IMR-90 (cell line): ENCODE data around the gene CDH15. TPM values are rescaled to one million over a fixed set of nuclear protein-coding genes. Genes with fewer than 3 reads are reported as not detected.

Source experiments
- ATAC-seq: fragments of 200-7000 bp; cut with Tn5 transposase; 2 replicates; pipeline ENCODE4 v1.9.1; 2020; ENCODE audit warnings: low read depth, mild to moderate bottlenecking, moderate library complexity
- BruUV-seq: library from RNA; stranded (reverse); fragments of 400-500 nt; replicated peaks from 2 replicates; lab custom pipeline; 2021; lab: Mats Ljungman, UMichigan
- CTCF ChIA-PET: fragments of 300-600 bp; formaldehyde crosslinking; extraction: SDS; loops from one replicate; lab custom pipeline; 2021; ENCODE audit warnings: antibody characterized with exemption; lab: Yijun Ruan, JAX
- POLR2A ChIA-PET: fragments of 300-600 bp; sonication (Branson Sonifier 250); formaldehyde crosslinking; loops from one replicate; lab custom pipeline; 2022; ENCODE audit warnings: antibody characterized with exemption; ENCODE audit not compliant: unreplicated experiment; lab: Charles Lee
- DNase-seq: peaks from one replicate; pipeline ENCODE4 v3.0.0; 2013
- H2AFZ ChIP-seq: replicated peaks from 2 replicates; pipeline ENCODE3; 2013; ENCODE audit warnings: low read length, mild to moderate bottlenecking; ENCODE audit not compliant: poor library complexity
- H2AK5ac ChIP-seq: 2 replicates; pipeline ENCODE4 v1.6.1; 2013; ENCODE audit warnings: low read depth, low read length, inconsistent platforms
- H2AK9ac ChIP-seq: replicated peaks from 2 replicates; pipeline ENCODE3; 2013; ENCODE audit warnings: mild to moderate bottlenecking, low read depth, low read length, moderate library complexity; ENCODE audit not compliant: poor library complexity
- H2BK120ac ChIP-seq: 2 replicates; pipeline ENCODE4 v1.6.1; 2013; ENCODE audit warnings: low read depth, low read length, inconsistent platforms
- H2BK15ac ChIP-seq: 3 replicates; pipeline ENCODE4 v1.6.1; 2013; ENCODE audit warnings: low read depth, low read length, inconsistent platforms
- H2BK20ac ChIP-seq: 2 replicates; pipeline ENCODE4 v1.6.1; 2013; ENCODE audit warnings: low read depth, mild to moderate bottlenecking, inconsistent platforms, low read length, moderate library complexity
- H2BK5ac ChIP-seq: 2 replicates; pipeline ENCODE4 v1.6.1; 2013; ENCODE audit warnings: mild to moderate bottlenecking, low read depth, low read length, inconsistent platforms; ENCODE audit not compliant: poor library complexity, severe bottlenecking
- H3K14ac ChIP-seq: replicated peaks from 2 replicates; pipeline ENCODE4 v1.6.1; 2013; ENCODE audit warnings: low read depth, low read length, inconsistent platforms
- H3K18ac ChIP-seq: 2 replicates; pipeline ENCODE4 v1.6.1; 2013; ENCODE audit warnings: low read depth, low read length, control low read depth
- H3K23ac ChIP-seq: 2 replicates; pipeline ENCODE4 v1.6.1; 2013; ENCODE audit warnings: low read depth, low read length, inconsistent platforms
- H3K27ac ChIP-seq: 2 replicates; pipeline ENCODE4 v1.5.1; 2013; ENCODE audit warnings: mild to moderate bottlenecking, control low read depth, low read length; ENCODE audit not compliant: insufficient read depth
- H3K27me3 ChIP-seq: 2 replicates; pipeline ENCODE4 v1.6.1; 2013; ENCODE audit warnings: low read length; ENCODE audit not compliant: control insufficient read depth, insufficient read depth
- H3K36me3 ChIP-seq: 2 replicates; pipeline ENCODE4 v1.6.1; 2013; ENCODE audit warnings: low read length, mixed read lengths; ENCODE audit not compliant: control insufficient read depth, insufficient read depth
- H3K4ac ChIP-seq: 2 replicates; pipeline ENCODE4 v1.6.1; 2013; ENCODE audit warnings: low read depth, low read length, inconsistent platforms
- H3K4me1 ChIP-seq: 2 replicates; pipeline ENCODE4 v1.6.1; 2013; ENCODE audit warnings: low read length, mixed read lengths; ENCODE audit not compliant: control insufficient read depth, insufficient read depth
- H3K4me2 ChIP-seq: 2 replicates; pipeline ENCODE4 v1.6.1; 2013; ENCODE audit warnings: low read depth, mild to moderate bottlenecking, control low read depth, low read length, moderate library complexity
- H3K4me3 ChIP-seq: 2 replicates; pipeline ENCODE4 v1.5.1; 2013; ENCODE audit warnings: low read depth, mild to moderate bottlenecking, control low read depth, low read length, moderate library complexity; ENCODE audit not compliant: insufficient read depth
- H3K56ac ChIP-seq: 2 replicates; pipeline ENCODE4 v1.6.1; 2013; ENCODE audit warnings: low read length, inconsistent platforms; ENCODE audit not compliant: insufficient read depth; ENCODE audit errors: extremely low read depth
- H3K79me1 ChIP-seq, 2 experiments: 2 replicates each; pipeline ENCODE4 v1.6.1; 2013; ENCODE audit warnings: low read length in 2 of 2, inconsistent platforms in 1 of 2, low read depth in 1 of 2
- H3K9ac ChIP-seq: 2 replicates; pipeline ENCODE4 v1.6.1; 2013; ENCODE audit warnings: low read depth, low read length, control low read depth
- H3K9me1 ChIP-seq: 2 replicates; pipeline ENCODE4 v1.6.1; 2013; ENCODE audit warnings: low read length, inconsistent platforms; ENCODE audit not compliant: insufficient read depth
- H3K9me3 ChIP-seq: 2 replicates; pipeline ENCODE4 v1.6.1; 2013; ENCODE audit warnings: low read length; ENCODE audit not compliant: control insufficient read depth, insufficient read depth
- H4K20me1 ChIP-seq: 2 replicates; pipeline ENCODE4 v1.6.1; 2013; ENCODE audit warnings: low read length, inconsistent platforms; ENCODE audit not compliant: insufficient read depth
- H4K5ac ChIP-seq: 2 replicates; pipeline ENCODE4 v1.6.1; 2013; ENCODE audit warnings: mild to moderate bottlenecking, low read depth, low read length, control low read depth
- H4K8ac ChIP-seq, 2 experiments: 2 replicates each; pipeline ENCODE4 v1.6.1; 2013; ENCODE audit warnings: low read depth in 2 of 2, low read length in 2 of 2, control low read depth in 1 of 2, inconsistent platforms in 1 of 2
- H4K91ac ChIP-seq: 2 replicates; pipeline ENCODE4 v1.6.1; 2013; ENCODE audit warnings: low read depth, low read length, inconsistent platforms; ENCODE audit not compliant: insufficient read depth
- CHD1 ChIP-seq: IDR thresholded peaks from 2 replicates; pipeline ENCODE4 v1.6.1; 2012; ENCODE audit warnings: low read depth, low read length, improper control_type of control experiment
- CTCF ChIP-seq: conservative IDR thresholded peaks from 2 replicates; pipeline ENCODE4 v1.5.1; 2012; ENCODE audit warnings: mild to moderate bottlenecking, low read depth, low read length, improper control_type of control experiment
- FOS ChIP-seq: fragments of 150-350 bp; IDR thresholded peaks from 2 replicates; pipeline ENCODE4 v1.6.1; 2016; ENCODE audit warnings: low read depth, low read length
- NFE2L2 ChIP-seq: fragments of 150-350 bp; IDR thresholded peaks from 2 replicates; pipeline ENCODE4 v1.6.1; 2016; ENCODE audit warnings: low read depth, mild to moderate bottlenecking, low read length
- SMC3 ChIP-seq: fragments of 150-350 bp; IDR thresholded peaks from 2 replicates; pipeline ENCODE4 v1.6.1; 2016; ENCODE audit warnings: low read depth, mild to moderate bottlenecking, antibody characterized with exemption, low read length, moderate library complexity
- USF2 ChIP-seq: fragments of 150-350 bp; IDR thresholded peaks from 2 replicates; pipeline ENCODE4 v1.6.1; 2017; ENCODE audit warnings: mild to moderate bottlenecking, antibody characterized with exemption, low read length, low read depth
- WGBS, 2 experiments: methylation state at CpG; one replicate each; pipeline versions ENCODE4 v1.1.5 to v1.1.7; 2013; ENCODE audit warnings: missing lambda C conversion rate in 2 of 2; ENCODE audit not compliant: insufficient read length in 1 of 2; ENCODE audit errors: extremely low coverage in 2 of 2; 5-methylcytosine and 5-hydroxymethylcytosine counted together
- dilution Hi-C: fragments of 300-500 bp; cut with HindIII; formaldehyde crosslinking; loops from one replicate; pipeline ENCODE4 v1.14.3; 2018; ENCODE audit warnings: low sequenced_read_pairs; ENCODE audit not compliant: unreplicated experiment
- in situ Hi-C: fragments of 300-500 bp; cut with MboI; formaldehyde crosslinking; loops from 3 replicates; pipeline ENCODE4 v1.14.3; 2019; ENCODE audit warnings: low sequenced_read_pairs, inconsistent platforms, mixed read lengths
- intact Hi-C: fragments of 100-400 bp; cut with micrococcal nuclease; formaldehyde crosslinking; loops from 2 replicates; pipeline ENCODE4 v1.10.0; 2022
- polyA plus RNA-seq, 3 experiments: library from polyadenylated mRNA; depleted of rRNA; stranded (reverse); fragments of >200 nt; gene quantifications; 2 replicates each; pipeline ENCODE4 v1.2.3, GENCODE V29; 2012; ENCODE audit warnings: low replicate concordance in 1 of 3
- total RNA-seq: library from RNA; depleted of rRNA; stranded (reverse); fragments of >200 nt; gene quantifications from 2 replicates; pipeline ENCODE4 v1.2.3, GENCODE V29; 2012

CDH15 gene
- total and polyA plus RNA-seq, 2 of the 4 experiments (the other 2 are of a cell fraction): 0.18 to 0.62 TPM

GRCh38 chr16:89176147-89176690 lies 4.7 kb downstream of the CDH15 start:
- no TSS peak for BruUV-seq
- Histone ChIP-seq H3K4ac (no peak overlapping the region), H3K23ac (no peak overlapping the region), H2BK20ac (no peak overlapping the region), H3K4me2 (no peak overlapping the region), H2BK5ac (no peak overlapping the region), H3K27ac (no peak overlapping the region), H3K9me1 (no peaks in the 10 kb centered on the region), H3K56ac (no peak overlapping the region), H3K27me3 (peaks cover 53% of the 10 kb centered on the region), H2BK15ac (no peak overlapping the region), H4K8ac (no peak overlapping the region), H3K14ac (no peak overlapping the region), H2AFZ (no peak overlapping the region), H3K36me3 (no peaks in the 10 kb centered on the region), H4K5ac (no peak overlapping the region), H3K9ac (no peak overlapping the region), H3K9me3 (no peaks in the 10 kb centered on the region), H3K79me1 (no peaks in the 10 kb centered on the region), H2BK120ac (no peak overlapping the region), H2AK5ac (no peak overlapping the region), H4K20me1 (no peaks in the 10 kb centered on the region; the same call in 1 of the 2 replicates), H4K91ac (no peak overlapping the region), H3K4me3 (no peak overlapping the region), H2AK9ac (no peak overlapping the region), H3K4me1 (no peaks in the 10 kb centered on the region), H3K18ac (no peak overlapping the region)
- dilution Hi-C loops (no loop called here), in situ Hi-C loops (no loop called here), intact Hi-C loops (no loop called here)
- no peak for DNase-seq
- CTCF ChIA-PET: no interaction called here
- no peak for TF ChIP-seq NFE2L2
- TF ChIP-seq SMC3: no peak
- no peak for TF ChIP-seq CHD1
- no peak for TF ChIP-seq CTCF
- no peak for TF ChIP-seq USF2
- no peak for TF ChIP-seq FOS
- ATAC-seq: no peak
- 75% methylated on average over 2 of the region's 27 CpGs; no CpG with 5 or more reads in 1 of the 2 experiments for WGBS, 2 experiments
- POLR2A ChIA-PET: no interaction called here
